ENCODE data around the gene TRMT6. TPM values are rescaled to one million over a fixed set of nuclear protein-coding genes. Genes with fewer than 3 reads are reported as not detected.

Gene TRMT6
- total RNA-seq, 4 donors from 2014 or later, result 6.6 to 9.0 (median 8.8) TPM

- Histone ChIP-seq H3K27ac (no peak overlapping the region), H3K4me3 (replicated peaks in 1 of 3) (no peak overlapping the region), H3K36me3 (peaks cover 0 to 4% of the 10 kb centered on the region in 2 donors), H3K4me1 (no peaks in the 10 kb centered on the region), H3K27me3 (no peaks in the 10 kb centered on the region), H3K9me3 (no peaks in the 10 kb centered on the region)
- DNase-seq, result no peak
- TF ChIP-seq CTCF (IDR thresholded peaks at IDR 0.05) (no peak), POLR2A (IDR thresholded peaks at IDR 0.05) (no peak)
- WGBS, 2 donors, result 95 to 96% methylated on average over 3 of the region's 3 CpGs
- intact Hi-C loops (cut with DNase I), result no loop called here
Observed at GRCh38 chr20:5990946-5991345, 40.6 kb upstream of the TRMT6 start.

- no peaks in the 10 kb centered on the region for H3K27me3 ChIP-seq
- H3K9me3 ChIP-seq, result no peaks in the 10 kb centered on the region
- no peak for DNase-seq
- intact Hi-C loops (cut with DNase I), result no loop called here
- TF ChIP-seq POLR2A (IDR thresholded peaks at IDR 0.05) (no peak), CTCF (IDR thresholded peaks at IDR 0.05) (no peak)
- H3K4me1 ChIP-seq, result no peaks in the 10 kb centered on the region
- H3K4me3 ChIP-seq (replicated peaks in 1 of 3), result no peak overlapping the region
- no peak overlapping the region for H3K27ac ChIP-seq
- WGBS, 2 donors, result 96 to 100% methylated on average over 1 of the region's 1 CpG
- peaks cover 0 to 4% of the 10 kb centered on the region in 2 donors for H3K36me3 ChIP-seq
Observed at GRCh38 chr20:5989539-5989938, 39.2 kb upstream of the TRMT6 start.

GRCh38 chr20:5987383-5987782 lies 37.0 kb upstream of the TRMT6 start:
- DNase-seq, result no peak
- no peaks in the 10 kb centered on the region for H3K27me3 ChIP-seq
- H3K27ac ChIP-seq, result no peak overlapping the region
- no peaks in the 10 kb centered on the region for H3K4me1 ChIP-seq
- H3K9me3 ChIP-seq, result no peaks in the 10 kb centered on the region
- intact Hi-C loops (cut with DNase I), result no loop called here
- no peak overlapping the region for H3K4me3 ChIP-seq (replicated peaks in 1 of 3)
- TF ChIP-seq POLR2A (IDR thresholded peaks at IDR 0.05) (no peak), CTCF (IDR thresholded peaks at IDR 0.05) (no peak)
- H3K36me3 ChIP-seq, result peaks cover 0 to 4% of the 10 kb centered on the region in 2 donors
- 97 to 98% methylated on average over 2 of the region's 2 CpGs for WGBS, 2 donors

DNA sequence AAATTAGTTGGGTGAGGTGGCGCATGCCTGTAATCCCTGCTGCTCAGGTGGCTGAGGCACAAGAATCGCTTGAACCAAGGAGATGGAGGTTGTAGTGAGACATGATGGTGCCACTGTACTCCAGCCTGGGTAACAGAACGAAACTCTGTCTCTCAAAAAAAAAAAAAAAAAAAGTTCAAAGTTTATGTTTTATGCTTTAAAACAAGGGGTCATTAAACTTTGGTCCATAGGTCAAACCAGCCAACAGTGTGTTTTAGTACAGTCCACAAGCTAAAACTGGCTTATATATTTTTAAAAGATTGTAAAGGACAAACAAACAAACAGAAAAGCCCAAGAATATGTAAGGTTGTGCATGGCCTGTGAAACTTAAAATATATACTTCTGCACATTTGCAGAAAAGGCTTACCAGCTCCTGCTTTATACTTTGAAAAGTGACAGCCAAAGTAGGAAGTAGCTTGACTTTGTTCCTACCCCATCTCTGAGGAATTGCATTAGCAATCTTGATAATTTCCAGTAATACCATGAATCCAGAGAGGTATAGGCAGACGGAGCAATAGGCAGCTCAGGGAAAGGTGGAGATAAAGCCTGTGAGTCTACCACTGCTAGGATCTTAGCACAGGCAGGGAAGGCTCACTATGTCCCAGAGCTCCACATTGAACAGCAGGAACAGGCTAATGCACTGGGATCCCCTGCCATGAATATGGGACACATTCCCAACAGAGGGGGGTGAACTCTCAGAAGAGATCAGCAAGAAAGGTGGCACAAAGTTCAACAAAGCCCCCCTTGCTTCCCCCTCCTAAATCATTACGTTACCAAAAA lies 30.6 kb upstream of the TRMT6 start:
- Histone ChIP-seq H3K27ac (no peak overlapping the region), H3K27me3 (no peaks in the 10 kb centered on the region), H3K4me3 (replicated peaks in 1 of 3) (no peak overlapping the region), H3K4me1 (no peaks in the 10 kb centered on the region), H3K9me3 (no peaks in the 10 kb centered on the region), H3K36me3 (peaks cover 0 to 6% of the 10 kb centered on the region in 2 donors)
- intact Hi-C loops (cut with DNase I), result no loop called here
- TF ChIP-seq CTCF (IDR thresholded peaks at IDR 0.05), result no peak
- no peak for TF ChIP-seq POLR2A (IDR thresholded peaks at IDR 0.05)
- no peak for DNase-seq
- WGBS, 2 donors, result 76 to 97% methylated on average over 5 of the region's 5 CpGs

DNA sequence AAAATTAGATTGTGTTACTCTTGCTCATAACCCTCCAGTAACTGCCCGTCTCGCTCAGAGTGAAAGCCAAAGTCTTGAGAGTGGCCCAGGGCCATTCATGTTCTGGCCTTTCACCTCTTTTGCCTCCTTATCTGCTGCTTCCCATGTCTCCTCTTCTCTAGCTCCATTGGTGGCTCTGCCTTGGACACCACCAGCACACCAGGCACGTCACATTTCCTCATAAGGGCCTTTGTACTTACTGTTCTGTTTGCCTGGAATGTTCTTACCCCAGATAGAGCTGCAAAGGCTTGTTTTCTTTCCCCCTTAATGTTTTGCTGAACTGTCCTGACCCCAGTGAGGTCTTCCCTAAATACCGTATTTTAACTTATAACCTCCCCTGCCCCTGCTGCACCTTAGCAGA lies 29.5 kb upstream of the TRMT6 start:
- Histone ChIP-seq H3K4me1 (no peaks in the 10 kb centered on the region), H3K9me3 (no peaks in the 10 kb centered on the region), H3K27me3 (no peaks in the 10 kb centered on the region), H3K27ac (no peak overlapping the region), H3K4me3 (replicated peaks in 1 of 3) (no peak overlapping the region), H3K36me3 (peaks cover 0 to 6% of the 10 kb centered on the region in 2 donors)
- DNase-seq, result no peak
- 97 to 99% methylated on average over 4 of the region's 4 CpGs for WGBS, 2 donors
- intact Hi-C loops (cut with DNase I), result no loop called here
- TF ChIP-seq CTCF (IDR thresholded peaks at IDR 0.05) (no peak), POLR2A (IDR thresholded peaks at IDR 0.05) (no peak)

All from thyroid gland (tissue), 4 donors.